ENCODE measurements around the gene SIAE. TPM values are rescaled to one million over a fixed set of nuclear protein-coding genes. Genes with fewer than 3 reads are reported as not detected.

Gene SIAE
- total RNA-seq, 1 donor from 2014 or later: 9.6 TPM

- DNase-seq (ENCODE audit: low spot score): no peak
- Mint-ChIP-seq H3K4me1 (ENCODE audit: low read depth) (no peaks in the 10 kb centered on the region), H3K9me3 (ENCODE audit: low read depth) (no peaks in the 10 kb centered on the region), H3K36me3 (ENCODE audit: low read depth) (peaks cover 40% of the 10 kb centered on the region), H3K27me3 (ENCODE audit: low read depth) (no peaks in the 10 kb centered on the region), H3K27ac (ENCODE audit: unreplicated experiment) (no peak overlapping the region), H3K4me3 (ENCODE audit: unreplicated experiment) (no peak overlapping the region)
- peak; percentile 72 for TF ChIP-seq CTCF (IDR thresholded peaks at IDR 0.05)
Measured at GRCh38 chr11:124633355-124633754, 40.2 kb downstream of the SIAE start.

- Mint-ChIP-seq H3K9me3 (ENCODE audit: low read depth) (no peaks in the 10 kb centered on the region), H3K36me3 (ENCODE audit: low read depth) (peaks cover 38% of the 10 kb centered on the region), H3K27me3 (ENCODE audit: low read depth) (no peaks in the 10 kb centered on the region), H3K4me3 (ENCODE audit: unreplicated experiment) (no peak overlapping the region), H3K4me1 (ENCODE audit: low read depth) (peaks cover 1% of the 10 kb centered on the region), H3K27ac (ENCODE audit: unreplicated experiment) (no peak overlapping the region)
- no peak for DNase-seq (ENCODE audit: low spot score)
- no peak for TF ChIP-seq CTCF (IDR thresholded peaks at IDR 0.05)
Measured at GRCh38 chr11:124629961-124630360, 43.6 kb downstream of the SIAE start.

GRCh38 chr11:124627546-124627945 lies 46.0 kb downstream of the SIAE start:
- H3K4me3 Mint-ChIP-seq (ENCODE audit: unreplicated experiment): no peak overlapping the region
- no peak for DNase-seq (ENCODE audit: low spot score)
- peaks cover 17% of the 10 kb centered on the region for H3K4me1 Mint-ChIP-seq (ENCODE audit: low read depth)
- no peaks in the 10 kb centered on the region for H3K9me3 Mint-ChIP-seq (ENCODE audit: low read depth)
- no peak overlapping the region for H3K27ac Mint-ChIP-seq (ENCODE audit: unreplicated experiment)
- H3K27me3 Mint-ChIP-seq (ENCODE audit: low read depth): no peaks in the 10 kb centered on the region
- H3K36me3 Mint-ChIP-seq (ENCODE audit: low read depth): peaks cover 31% of the 10 kb centered on the region
- TF ChIP-seq CTCF (IDR thresholded peaks at IDR 0.05): no peak

- H3K36me3 Mint-ChIP-seq (ENCODE audit: low read depth): peaks cover 17% of the 10 kb centered on the region
- no peaks in the 10 kb centered on the region for H3K9me3 Mint-ChIP-seq (ENCODE audit: low read depth)
- no peak overlapping the region for H3K4me3 Mint-ChIP-seq (ENCODE audit: unreplicated experiment)
- peaks cover 3% of the 10 kb centered on the region for H3K27me3 Mint-ChIP-seq (ENCODE audit: low read depth)
- peaks cover 24% of the 10 kb centered on the region for H3K4me1 Mint-ChIP-seq (ENCODE audit: low read depth)
- TF ChIP-seq CTCF (IDR thresholded peaks at IDR 0.05): no peak
- peak overlapping the region; percentile 29 for H3K27ac Mint-ChIP-seq (ENCODE audit: unreplicated experiment)
- no peak for DNase-seq (ENCODE audit: low spot score)
Measured at GRCh38 chr11:124625504-124626168, 47.9 kb downstream of the SIAE start.

GRCh38 chr11:124623861-124624525 lies 49.5 kb downstream of the SIAE start:
- Mint-ChIP-seq H3K36me3 (ENCODE audit: low read depth) (peaks cover 12% of the 10 kb centered on the region), H3K9me3 (ENCODE audit: low read depth) (no peaks in the 10 kb centered on the region), H3K27ac (ENCODE audit: unreplicated experiment) (peak overlapping the region; percentile 99), H3K4me3 (ENCODE audit: unreplicated experiment) (peak overlapping the region; percentile 96), H3K4me1 (ENCODE audit: low read depth) (peaks cover 24% of the 10 kb centered on the region), H3K27me3 (ENCODE audit: low read depth) (peaks cover 14% of the 10 kb centered on the region)
- no peak for TF ChIP-seq CTCF (IDR thresholded peaks at IDR 0.05)
- no peak for DNase-seq (ENCODE audit: low spot score)
